Endometrium (tissue), 2 donors: Measurements from ENCODE around the gene THSD7A.
A peak's percentile ranks its signal among the peaks of the same experiment; 100 is the strongest.

Experiments used
- FAIRE-seq: peaks from 2 replicates; lab custom pipeline; 2012; peaks lifted over from hg19 to GRCh38; lab: Jason Lieb, UNC
- donor health status: control.
- donor health status: control.

THSD7A gene

GRCh38 chr7:11410656-11411644, 421.0 kb downstream of the THSD7A start:
- FAIRE-seq, result no peak

DNA sequence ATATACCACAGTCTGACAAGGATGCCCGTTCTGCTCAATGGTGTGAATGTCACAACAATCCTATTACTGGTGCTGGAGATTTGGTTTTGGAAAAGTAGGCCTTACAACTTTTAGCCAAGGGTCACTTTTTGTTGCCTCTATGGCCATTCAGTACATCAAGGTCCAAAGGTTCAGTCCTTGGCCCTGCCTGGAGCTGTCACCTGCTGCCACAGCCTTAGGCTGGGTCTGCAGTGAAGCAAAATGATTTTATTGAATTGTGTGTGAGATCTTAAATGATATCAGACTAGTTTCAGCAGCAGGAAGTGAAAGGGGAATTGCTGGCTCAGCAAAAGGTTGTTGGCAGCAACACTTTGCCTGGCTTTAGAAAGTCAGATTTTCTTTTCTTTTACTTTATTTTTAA, 427.6 kb downstream of the THSD7A start:
- no peak for FAIRE-seq

DNA sequence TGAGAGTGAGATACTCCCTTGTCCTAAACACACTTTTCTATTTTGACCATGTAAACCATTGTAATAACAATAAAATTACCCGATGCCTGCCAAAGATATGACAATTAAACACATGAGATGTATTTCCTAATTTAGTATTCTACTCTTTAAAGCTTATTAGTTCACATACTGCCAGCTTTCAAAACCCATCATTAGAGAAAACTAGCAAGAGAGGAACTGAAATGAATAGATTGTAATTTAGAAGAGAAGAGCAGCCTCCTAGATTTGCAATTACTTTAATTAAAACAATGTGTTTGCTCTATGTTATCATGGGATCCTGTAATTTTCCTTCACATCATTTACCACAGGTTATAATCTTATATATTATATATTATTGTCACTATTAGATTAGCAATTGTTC, 428.2 kb downstream of the THSD7A start:
- no peak for FAIRE-seq

- no peak for FAIRE-seq
These were observed 437.6 kb downstream of the THSD7A start for GRCh38 chr7:11394438-11394837.

GRCh38 chr7:11379641-11380040, 452.4 kb downstream of the THSD7A start:
- FAIRE-seq, result no peak

- FAIRE-seq, result no peak
These were observed 455.5 kb downstream of the THSD7A start for GRCh38 chr7:11376529-11376928.

DNA sequence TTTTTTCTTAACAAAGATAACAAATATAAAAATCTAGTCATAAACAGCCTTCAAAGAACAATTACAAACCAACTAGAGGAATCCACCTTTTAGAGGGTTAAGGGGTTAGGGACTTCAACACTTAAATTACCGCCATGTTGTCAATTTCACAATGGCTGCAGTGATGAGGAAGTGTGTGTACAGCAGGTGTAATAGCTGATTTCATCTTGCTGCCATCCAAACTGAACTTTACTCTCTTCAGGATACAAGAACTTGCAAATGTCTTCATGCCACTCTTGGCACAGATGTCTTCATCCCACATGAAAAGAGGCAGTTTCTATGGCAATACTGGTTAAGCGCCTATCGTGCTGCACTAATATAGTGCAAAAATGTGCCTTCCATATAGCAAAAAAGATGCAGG, 457.4 kb downstream of the THSD7A start:
- no peak for FAIRE-seq

DNA sequence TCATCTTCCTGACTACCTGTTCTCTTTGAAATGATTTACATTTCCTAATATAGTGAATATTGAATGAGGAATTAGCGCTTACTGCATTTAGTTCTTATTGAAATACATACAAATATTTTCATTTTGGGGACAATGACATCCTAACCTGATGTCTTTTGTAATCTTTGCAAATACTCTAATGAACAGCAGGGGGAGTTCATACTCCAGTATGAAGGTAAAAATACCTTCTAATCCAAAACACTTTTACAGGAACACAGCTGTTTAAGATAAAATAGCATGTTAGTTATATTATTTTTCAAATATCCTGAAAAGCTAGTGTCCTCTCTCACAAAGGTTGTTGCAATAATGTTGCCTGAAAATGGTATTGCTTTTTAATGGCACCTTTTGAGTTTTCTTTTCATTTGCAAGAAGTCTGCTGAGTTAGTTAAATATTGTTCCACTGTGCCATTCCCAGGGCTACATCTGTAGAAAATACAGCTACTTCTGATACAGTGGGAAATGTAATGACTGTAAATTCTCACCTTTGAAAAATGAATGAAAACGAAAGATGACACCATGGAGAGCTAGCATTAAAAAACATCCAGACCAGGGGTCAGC, 458.4 kb downstream of the THSD7A start:
- FAIRE-seq, result peak; percentile 66

DNA sequence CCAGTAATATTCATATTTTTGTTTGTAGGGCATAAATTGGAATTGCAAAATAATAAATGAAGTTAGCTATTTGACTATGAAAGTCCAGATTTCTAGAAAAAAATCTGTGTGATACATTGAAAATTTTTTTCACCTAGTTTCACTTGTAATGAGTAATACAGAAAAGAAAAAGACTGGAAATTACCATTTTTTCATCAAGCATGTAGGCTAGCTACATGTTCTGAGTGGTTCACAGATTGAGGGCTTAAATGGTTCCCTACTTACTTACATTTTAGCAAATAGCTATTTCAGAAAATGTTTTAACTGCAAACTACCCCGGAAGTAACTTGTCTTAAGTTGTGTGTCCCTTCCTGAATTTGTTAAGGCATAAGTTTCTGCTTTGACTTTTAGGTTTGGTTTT, 462.3 kb downstream of the THSD7A start:
- no peak for FAIRE-seq

DNA sequence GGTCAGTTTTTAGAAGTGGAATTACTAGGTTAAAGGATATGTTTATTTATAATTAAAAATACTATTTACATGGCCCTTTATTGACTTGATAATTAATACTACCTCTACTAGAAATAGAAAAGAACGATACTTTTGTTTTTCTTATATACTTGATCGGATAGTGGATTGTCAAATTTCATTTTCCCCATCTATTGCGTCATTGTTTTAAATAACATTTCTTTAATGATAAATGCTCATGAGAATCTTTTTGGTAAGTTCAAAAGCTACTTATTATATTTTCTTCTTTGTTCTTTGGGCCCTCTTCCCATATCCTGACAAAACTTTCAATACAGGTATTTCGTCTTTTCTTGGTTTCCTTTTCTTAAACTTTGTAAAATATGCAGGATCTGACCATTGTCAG, 465.9 kb downstream of the THSD7A start:
- no peak for FAIRE-seq

GRCh38 chr7:11358637-11359036, 473.4 kb downstream of the THSD7A start:
- no peak for FAIRE-seq

DNA sequence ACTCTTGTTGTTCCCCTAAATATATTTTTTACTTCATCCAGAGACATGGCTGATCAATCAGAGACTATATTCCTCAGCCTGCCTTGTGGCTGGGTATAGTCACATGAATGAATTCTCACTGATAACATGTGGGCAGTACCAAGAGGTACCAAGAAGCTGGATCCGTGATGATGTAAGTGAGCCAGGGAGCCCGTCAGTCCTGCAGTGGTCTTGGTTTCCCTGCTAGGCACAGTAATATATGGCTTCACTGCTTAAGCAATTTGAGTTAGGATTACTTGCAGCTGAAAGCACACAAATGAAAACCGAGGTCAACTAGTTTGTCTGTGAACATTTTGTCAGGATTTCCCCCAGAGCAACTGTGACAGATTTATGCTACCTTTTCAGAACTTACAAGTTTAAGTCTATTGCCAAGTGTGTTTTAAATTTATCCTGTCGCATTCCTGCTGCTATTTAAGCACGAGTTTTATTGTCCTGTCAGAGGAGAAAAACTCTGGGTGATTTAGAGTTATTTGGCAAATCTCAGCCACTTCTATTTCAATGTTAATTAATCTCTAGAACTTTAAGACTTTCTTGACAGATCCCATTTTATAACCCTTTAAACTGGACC, 476.5 kb downstream of the THSD7A start:
- peak; percentile 8 for FAIRE-seq

- no peak for FAIRE-seq
These were observed 485.7 kb downstream of the THSD7A start for GRCh38 chr7:11346302-11346701.

DNA sequence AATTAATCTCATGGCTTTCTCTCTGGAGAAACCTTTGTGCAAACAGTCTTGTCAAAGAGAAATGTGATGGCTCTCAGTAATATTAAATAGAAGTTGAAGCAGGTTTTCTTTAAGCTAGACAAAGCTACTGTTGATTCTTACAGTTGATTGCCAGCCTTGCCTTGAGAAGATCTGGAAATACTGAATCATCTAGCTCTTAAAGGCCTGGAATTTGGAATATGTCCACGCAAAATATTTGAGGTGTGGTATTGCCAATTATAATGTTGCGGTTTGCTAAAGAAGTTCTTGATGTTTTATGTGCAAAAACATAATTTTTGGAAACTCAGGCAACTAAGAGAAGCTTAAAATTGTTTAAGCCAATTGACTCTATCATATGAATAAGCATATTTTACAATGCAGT, 486.4 kb downstream of the THSD7A start:
- no peak for FAIRE-seq

DNA sequence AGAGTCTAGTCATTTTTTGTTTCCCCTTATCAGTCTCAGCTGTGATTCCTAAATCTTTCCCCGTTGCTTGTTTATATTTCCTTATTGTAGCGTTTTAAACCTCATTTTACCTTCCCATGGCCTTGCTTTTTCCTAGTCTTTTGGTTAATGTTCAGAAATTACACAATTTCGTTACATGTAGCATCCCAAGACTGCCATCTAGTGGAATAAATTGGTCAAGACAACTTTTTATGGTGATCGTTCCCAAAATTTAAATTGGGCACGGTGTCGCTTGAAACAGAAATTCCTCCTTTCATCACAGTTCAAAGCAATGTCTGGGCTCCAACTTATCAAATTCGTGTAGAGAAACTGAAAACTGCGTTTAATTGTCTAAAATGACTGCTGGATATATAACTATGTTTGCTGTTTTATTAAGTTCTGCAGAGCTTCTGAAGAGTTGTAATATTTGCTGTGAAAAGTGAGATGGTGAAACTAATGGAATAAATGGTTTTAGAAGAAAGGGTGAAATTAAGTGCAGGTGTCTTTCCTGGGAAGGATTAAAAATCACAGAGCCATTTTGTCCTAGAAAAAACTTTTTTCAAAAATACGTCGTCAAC, 488.1 kb downstream of the THSD7A start:
- peak; percentile 92 for FAIRE-seq

GRCh38 chr7:11343136-11343535, 488.9 kb downstream of the THSD7A start:
- FAIRE-seq, result no peak

GRCh38 chr7:11341285-11341944, 490.6 kb downstream of the THSD7A start:
- FAIRE-seq, result peak; percentile 77

DNA sequence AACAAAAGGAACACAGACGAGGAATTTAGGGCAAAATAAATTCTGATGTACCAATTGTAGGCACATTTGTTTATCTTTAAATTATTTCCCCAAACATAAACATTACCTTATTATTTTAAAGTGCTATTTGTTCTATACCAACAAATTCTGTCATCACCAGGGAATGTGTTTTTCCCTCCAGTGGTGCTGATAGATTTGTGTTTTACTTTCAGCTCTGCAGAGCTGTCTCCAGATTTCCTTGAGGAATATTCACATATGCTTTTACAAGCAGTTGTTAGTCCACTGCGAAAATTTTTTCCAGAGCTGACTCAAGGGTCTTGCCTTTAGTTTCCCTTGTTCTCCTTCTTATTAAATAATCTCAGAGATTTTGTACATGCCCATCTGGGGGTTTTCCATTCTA, 495.6 kb downstream of the THSD7A start:
- FAIRE-seq, result no peak

GRCh38 chr7:11335947-11336346, 496.1 kb downstream of the THSD7A start:
- FAIRE-seq, result no peak

DNA sequence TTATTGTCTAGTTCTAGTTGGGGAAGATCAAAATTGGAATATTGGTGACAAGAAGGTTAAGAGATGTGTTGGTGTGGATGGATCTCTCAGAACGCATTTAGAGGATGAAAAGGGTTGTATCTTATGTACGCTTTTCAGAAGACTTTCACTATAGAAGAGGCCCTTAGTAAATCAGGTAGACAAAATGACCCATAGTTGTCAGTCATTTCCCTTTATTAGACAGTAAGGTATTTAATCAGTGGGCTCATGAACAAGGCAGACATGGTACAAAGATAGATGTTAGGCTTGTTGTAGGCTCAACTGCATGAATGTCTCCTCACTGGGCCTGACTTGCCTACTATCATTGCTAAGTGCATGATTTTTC, 499.2 kb downstream of the THSD7A start:
- FAIRE-seq, result no peak

- no peak for FAIRE-seq
These were observed 499.7 kb downstream of the THSD7A start for GRCh38 chr7:11332186-11332864.
